ENCODE measurements around the gene NDUFS8.

GRCh38 chr11:68012843-68013610 lies 17.5 kb upstream of the NDUFS8 start:
- TF ChIP-seq POLR2A (IDR thresholded peaks at IDR 0.05; ENCODE audit: low read length) (no peak), GATA1 (IDR thresholded peaks at IDR 0.05; ENCODE audit: low read depth, low read length) (no peak)

Measured in erythroblast (primary cell).